GM18505 (cell line): ENCODE measurements around the gene ARMC12.
"Not testable (repeated sequence)": the region's sequence is repeated elsewhere in the genome, so short reads cannot be mapped to it uniquely, and the experiment has no call there.

Experiments used
- ATAC-seq: cut with Tn5 transposase; IDR thresholded peaks from one replicate; pipeline ENCODE4 v1.9.1; 2021; ENCODE audit not compliant: unreplicated experiment
- POLR2A ChIP-seq: IDR thresholded peaks from 4 replicates; pipeline ENCODE4 v1.6.1; 2011; ENCODE audit warnings: borderline replicate concordance; ENCODE audit not compliant: insufficient read depth, insufficient read length; ENCODE audit errors: extremely low read depth

Gene ARMC12

DNA sequence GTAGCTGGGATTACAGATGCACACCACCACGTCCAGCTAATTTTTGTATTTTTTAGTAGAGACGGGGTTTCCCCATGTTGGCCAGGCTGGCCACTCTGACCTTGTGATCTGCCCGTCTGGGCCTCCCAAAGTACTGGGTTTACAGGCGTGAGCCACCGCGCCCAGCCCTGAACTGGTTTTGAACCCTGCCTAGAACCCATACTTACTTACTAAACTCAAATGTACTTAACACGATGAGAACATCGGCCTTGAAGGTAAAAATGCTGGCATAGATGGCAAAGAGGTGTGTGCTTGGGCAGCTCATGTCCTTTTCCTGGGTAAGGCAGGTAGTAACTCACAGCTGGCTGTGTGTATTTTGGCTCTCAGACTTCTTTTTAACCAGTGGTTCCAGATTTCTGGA is 3.2 kb upstream of the ARMC12 start:
- no peak for ATAC-seq
- no peak for TF ChIP-seq POLR2A

GRCh38 chr6:35734319-35734718 is 2.5 kb upstream of the ARMC12 start:
- not testable (repeated sequence) for ATAC-seq

GRCh38 chr6:35735452-35735851 is 1.4 kb upstream of the ARMC12 start:
- no peak for ATAC-seq
- no peak for TF ChIP-seq POLR2A

DNA sequence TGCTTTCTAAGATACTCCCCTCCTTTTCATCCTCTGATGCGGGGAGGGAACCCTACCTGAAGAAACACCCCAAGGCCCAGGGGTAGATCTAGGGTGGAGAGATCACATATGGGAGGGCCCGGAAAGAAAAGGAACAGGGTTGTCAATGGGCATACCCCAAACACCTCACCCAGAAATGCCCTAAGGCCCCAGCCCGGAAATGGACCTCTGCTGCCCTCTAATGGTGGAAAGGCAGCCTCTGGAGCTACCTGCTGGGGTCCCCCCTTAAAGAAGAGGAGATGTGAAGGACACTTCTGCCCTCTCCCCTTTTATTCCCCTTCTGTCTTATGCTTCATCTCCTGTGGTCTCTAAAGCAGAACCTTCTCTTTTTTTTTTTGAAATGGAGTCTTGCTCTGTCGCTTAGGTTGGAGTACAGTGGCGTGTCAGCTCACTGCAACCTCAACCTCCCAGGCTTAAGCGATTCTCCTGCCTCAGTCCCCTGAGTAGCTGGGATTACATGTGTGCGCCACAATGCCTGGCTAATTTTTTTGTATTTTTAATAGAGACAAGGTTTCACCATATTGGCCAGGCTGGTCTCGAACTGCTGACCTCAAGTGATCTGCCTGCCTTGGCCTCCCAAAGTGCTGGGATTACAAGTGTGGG is 458 bp upstream of the ARMC12 start:
- TF ChIP-seq POLR2A = no peak

DNA sequence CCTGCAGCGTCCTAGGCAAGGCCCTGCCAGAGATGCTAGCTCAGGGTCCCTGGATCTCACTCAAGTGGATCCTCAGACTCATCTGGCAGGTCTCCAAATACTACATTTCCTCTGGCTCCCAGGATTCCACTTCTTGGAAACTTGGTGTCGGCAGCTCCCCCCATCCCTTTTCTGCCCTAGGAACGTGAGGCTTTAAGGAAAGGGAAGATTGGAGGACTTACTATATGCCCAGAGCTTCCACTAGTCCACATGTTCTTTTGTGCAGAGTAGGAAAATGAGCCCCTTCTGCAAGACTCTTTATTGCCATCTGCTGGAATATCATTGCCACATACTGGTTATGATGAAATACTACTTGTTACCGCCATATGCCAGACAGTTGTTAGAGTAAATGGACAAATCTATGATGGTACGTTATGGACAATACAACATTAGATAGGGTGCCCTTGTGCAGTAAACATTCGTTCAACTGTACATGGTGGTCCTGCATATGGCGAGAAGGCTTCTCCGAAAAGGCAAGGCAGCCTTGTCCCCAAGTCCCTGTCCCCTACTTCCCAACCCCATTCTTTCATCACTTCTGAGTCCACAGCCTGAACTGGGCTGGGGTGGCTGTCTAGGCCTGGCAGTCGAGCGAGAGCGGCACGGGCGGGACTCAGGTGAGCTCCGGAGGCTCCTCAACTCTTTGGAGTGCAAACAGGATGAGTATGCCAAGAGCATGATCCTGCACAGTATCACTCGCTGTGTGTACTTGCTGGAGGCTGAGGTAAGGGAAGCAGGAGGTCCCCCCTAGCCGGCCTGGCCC is 780 bp downstream of the ARMC12 start:
- TF ChIP-seq POLR2A = no peak
- ATAC-seq = no peak

More for the DNA sequence above, 458 bp upstream of the ARMC12 start:
- ATAC-seq = no peak

- no peak for ATAC-seq
- no peak for TF ChIP-seq POLR2A
These were observed 3.1 kb downstream of the ARMC12 start for GRCh38 chr6:35739645-35740524.

DNA sequence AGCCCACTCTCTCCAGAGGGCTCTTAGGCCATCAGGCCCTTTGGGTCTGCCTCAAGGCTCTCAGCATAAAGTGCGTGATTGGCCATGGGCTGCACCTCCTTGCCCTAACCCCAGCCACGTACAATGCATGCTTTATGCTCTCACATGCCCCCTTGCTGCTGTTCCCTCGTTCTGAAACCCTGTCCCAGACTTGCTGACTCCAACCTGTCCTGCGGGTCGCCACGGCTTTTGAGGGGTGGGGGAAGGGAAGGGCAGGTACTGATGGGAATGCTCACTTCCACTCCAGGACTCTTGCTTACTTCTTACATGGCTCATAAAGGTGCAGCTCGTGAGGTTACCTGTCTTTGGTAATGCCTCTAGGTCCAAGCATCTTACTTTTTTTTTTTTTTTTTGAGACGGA is 6.0 kb downstream of the ARMC12 start:
- no peak for TF ChIP-seq POLR2A

GRCh38 chr6:35745509-35745908 is 8.7 kb downstream of the ARMC12 start:
- ATAC-seq = no peak
- TF ChIP-seq POLR2A = no peak

More for the DNA sequence above, 6.0 kb downstream of the ARMC12 start:
- ATAC-seq = no peak

GRCh38 chr6:35746516-35746915 is 9.7 kb downstream of the ARMC12 start:
- no peak for TF ChIP-seq POLR2A
- no peak for ATAC-seq

- ATAC-seq = no peak
- no peak for TF ChIP-seq POLR2A
These were observed 11.0 kb downstream of the ARMC12 start for GRCh38 chr6:35747877-35748276.

- no peak for ATAC-seq
- no peak for TF ChIP-seq POLR2A
These were observed 13.7 kb downstream of the ARMC12 start for GRCh38 chr6:35750557-35750956.

GRCh38 chr6:35751594-35751993 is 14.8 kb downstream of the ARMC12 start:
- no peak for ATAC-seq
- no peak for TF ChIP-seq POLR2A

DNA sequence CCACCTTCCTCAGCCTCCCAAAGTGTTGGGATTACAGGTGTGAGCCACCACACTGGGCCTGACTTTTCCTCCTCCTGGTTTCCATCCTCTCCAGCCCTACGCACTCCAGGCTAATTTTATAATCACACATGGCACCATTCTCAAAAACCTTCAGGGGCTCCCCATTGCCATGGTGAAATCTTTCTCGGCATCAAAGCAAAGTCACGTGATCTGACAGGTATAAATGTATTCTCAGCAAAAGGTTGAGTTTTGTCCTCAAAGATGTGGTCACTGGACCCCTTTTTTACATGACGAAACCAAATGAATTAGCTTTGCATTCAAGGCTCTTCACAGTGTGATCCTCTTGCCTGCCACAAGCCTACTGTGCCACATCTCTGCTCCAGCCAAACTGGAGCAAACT is 15.5 kb downstream of the ARMC12 start:
- no peak for ATAC-seq
- no peak for TF ChIP-seq POLR2A
